Stimulated activated CD4-positive, alpha-beta T cell treated with anti-CD3 and anti-CD28 coated beads, Interleukin-2, amount 100 ng/mL, for 48 hours (primary cell): Measurements from ENCODE around the gene ZDHHC14.
"Not testable (repeated sequence)": the region's sequence is repeated elsewhere in the genome, so short reads cannot be mapped to it uniquely, and the experiment has no call there.

Experiments used
- DNase-seq, 2 donors: peaks; one replicate each; pipeline ENCODE4 v3.0.0-alpha.2; 2020

The ZDHHC14 gene

GRCh38 chr6:157708239-157708638 is 327.2 kb downstream of the ZDHHC14 start:
- no peak for DNase-seq

GRCh38 chr6:157708933-157709332 is 327.9 kb downstream of the ZDHHC14 start:
- DNase-seq, result no peak

- no peak for DNase-seq
These were observed 328.6 kb downstream of the ZDHHC14 start for GRCh38 chr6:157709555-157709954.

DNA sequence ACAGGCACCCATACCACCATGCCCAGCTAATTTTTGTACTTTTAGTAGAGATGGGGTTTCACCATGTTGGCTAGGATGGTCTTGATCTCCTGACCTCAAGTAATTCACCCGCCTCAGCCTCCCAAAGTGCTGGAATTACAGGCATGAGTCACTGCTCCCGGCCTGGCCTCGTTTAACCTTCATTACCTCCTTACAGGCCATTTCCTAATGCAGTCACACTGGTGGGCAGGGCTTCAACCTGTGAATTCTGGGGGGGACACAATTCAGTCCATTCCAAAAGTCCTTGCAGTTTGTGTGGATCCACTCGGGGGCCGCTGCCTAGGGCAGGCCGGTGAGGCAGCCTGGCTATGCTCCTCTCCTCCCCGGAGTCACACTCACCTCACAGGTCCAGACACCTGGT is 329.6 kb downstream of the ZDHHC14 start:
- DNase-seq, result no peak

- DNase-seq, result no peak
These were observed 330.1 kb downstream of the ZDHHC14 start for GRCh38 chr6:157711060-157711459.

DNA sequence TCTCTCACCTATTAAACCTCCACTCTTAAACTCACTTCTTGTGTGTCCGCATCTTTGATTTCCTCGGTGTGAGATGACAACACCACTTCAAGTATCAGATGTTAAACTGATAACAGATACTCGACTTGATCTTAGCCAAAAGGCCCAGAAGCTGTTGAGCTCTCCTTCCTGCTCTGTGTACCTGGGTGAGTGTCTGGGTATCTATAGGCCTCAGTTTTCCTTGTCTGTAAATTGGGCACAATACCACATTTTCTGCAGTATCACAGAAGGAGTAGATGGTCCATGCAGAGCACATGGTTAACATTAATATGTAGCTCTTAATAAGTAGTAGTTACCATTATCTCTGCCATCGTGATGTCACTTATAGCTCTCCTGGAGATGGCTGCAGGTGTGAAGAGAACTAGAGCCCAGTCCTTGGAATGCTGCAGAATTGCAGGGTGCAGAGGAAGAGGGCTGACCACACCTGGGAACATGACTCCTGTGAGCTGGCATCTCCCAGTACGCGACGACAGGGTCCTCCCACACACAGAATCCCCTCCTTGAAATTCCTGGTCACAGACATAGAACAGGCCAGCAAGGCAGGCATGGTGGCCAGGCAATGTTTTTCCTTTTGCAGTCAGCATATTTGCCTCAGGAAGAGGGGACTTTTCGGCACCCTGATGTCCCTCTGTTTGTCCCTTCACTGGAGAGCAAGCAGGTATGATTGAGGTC is 331.8 kb downstream of the ZDHHC14 start:
- DNase-seq, result no peak

GRCh38 chr6:157713451-157714152 is 332.6 kb downstream of the ZDHHC14 start:
- no peak for DNase-seq

- no peak for DNase-seq
These were observed 333.1 kb downstream of the ZDHHC14 start for GRCh38 chr6:157714153-157714490.

DNA sequence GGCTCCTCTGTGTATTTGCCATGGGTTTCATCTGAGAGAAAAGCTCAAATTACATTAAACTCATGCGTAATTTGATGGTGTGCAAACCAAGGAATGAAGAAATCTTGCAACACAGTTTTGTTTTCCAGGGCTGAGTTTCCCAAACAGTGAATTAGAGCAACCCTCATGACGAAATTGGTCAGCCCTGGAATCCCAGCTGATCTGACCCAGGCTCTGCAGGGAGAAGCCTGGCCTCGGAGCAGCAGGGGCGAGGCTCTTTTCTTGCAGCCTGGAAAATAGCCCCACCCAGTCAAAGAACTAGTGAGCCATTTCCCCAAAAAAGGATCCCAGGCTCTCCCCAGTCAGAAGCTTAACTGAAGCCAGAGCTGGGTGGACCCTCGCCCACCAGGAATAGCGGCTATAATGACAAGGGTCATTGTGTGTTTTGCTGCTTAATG is 334.8 kb downstream of the ZDHHC14 start:
- DNase-seq, result no peak

GRCh38 chr6:157716251-157716995 is 335.4 kb downstream of the ZDHHC14 start:
- DNase-seq, result no peak

DNA sequence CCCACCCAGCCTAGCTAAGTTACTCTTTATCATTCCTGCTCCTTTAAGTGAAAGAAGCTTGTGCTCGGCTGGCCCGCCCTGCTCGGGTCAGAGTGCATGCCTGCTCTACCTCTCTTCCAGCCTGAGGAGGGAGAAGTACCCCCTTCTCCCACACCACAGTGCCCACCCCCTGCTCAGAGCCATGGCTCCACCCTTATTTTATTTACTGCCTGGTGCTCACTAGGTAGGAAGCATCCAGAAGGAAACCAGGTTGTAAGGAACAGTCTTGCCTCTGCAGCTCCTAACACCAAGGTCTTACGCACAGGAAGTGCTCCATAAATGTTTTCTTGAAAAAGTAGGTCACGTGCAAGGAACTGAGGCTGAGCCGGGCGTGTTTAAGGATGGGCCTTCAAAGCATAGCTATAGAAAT is 336.4 kb downstream of the ZDHHC14 start:
- no peak for DNase-seq

DNA sequence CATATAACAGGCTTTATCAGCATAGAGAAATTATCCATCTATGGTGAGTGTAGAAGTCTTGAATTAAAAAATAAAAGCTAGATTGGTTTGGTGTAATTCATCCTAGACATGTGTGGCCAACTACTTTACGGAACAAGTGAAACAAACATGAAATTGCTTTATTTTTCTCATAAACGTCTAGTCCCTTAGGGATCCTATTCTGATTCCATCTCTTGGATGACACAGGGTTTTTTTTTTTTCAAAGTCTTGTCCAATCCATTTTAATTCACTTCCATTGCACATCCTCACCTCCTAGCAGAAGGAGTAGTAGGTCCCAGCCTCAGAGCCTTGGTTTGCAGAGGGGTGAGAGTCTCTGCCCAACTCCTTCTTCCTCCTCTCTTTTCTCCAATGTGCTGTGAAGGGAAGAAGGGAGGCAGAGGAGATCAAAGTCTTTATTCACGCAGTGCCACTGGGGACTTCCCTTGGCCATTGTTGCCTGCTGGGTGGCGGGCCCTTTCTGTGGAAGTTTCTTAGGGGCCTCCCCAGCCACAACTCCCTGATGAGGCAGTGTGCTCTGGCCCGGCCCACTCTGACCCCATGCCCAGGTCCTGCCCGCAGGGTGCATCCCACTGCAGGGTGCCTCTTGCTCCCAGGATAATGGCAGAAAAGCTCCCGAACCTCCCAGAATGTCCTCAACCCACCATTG is 337.7 kb downstream of the ZDHHC14 start:
- no peak for DNase-seq

GRCh38 chr6:157720964-157721363 is 340.0 kb downstream of the ZDHHC14 start:
- DNase-seq, result not testable (repeated sequence)

GRCh38 chr6:157721426-157721825 is 340.4 kb downstream of the ZDHHC14 start:
- no peak for DNase-seq

DNA sequence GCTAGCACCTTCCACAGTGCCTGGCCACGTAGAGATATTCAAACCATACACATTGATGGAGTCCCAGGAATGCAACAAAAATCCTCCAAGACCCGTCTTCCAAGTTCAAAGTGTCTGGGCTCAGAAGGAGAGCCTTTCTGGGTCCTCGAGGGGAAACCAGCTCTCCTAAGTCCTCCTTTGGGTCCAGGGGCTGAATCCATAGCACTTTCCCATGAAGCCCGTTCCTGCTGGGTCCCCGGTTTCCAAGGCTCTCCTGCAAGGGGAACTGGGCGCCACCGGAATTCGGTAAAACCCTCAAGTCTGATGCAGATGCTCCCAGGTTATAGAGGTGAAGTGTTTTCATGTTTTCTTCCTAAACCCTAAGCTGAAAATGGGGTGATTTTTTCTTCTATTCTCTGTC is 340.8 kb downstream of the ZDHHC14 start:
- DNase-seq, result no peak

DNA sequence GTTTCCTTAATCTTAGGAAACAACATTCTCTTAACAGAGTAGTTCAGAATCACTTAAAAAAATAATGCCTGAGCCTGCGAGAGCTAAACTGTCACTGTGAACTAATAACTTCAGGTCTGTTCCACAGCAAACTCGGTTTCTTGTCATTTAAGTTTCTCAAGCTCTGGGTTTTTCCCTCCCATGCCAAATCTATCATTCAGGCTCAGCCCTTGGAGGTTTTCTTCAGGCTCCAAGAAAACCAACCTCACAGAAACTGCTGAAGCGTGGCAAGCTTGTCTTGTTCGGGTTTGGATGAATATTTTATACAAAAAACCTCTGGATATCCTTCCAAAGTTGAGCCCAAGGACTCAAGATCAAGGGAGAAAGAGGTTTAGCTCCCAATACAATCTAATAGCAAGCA is 342.4 kb downstream of the ZDHHC14 start:
- DNase-seq, result no peak

DNA sequence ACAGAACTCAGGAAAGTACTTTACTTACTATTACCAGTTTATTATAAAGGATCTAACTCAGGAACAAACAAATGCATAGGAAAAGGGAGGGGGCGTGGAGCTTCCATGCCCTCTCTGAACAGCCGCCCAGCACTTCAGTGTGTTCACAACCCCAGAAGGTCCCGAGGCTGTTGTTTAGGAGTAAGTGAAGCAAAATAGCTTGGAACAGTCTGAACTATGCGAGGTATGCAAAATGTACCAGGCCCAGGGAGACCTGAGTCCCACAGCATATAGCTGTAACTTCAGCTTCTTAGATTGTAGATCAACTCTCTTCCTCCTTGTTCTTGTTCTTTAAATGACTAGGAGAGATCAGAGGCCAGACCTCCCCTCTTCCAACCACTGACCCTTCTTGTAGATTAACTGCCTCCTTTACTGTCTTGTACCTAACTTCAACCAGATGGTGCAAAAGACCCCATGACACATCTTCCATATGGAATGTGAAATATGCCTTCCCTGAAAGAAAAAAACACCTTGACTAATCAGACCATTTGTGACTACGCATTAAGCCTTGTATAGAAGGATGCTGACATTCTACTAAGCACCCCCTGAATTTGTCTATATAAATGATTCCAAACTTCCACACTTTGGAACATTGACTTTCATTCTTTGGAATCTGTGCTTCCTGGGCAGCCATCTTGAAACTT is 343.3 kb downstream of the ZDHHC14 start:
- no peak for DNase-seq

GRCh38 chr6:157724960-157725741 is 344.2 kb downstream of the ZDHHC14 start:
- DNase-seq, result no peak

DNA sequence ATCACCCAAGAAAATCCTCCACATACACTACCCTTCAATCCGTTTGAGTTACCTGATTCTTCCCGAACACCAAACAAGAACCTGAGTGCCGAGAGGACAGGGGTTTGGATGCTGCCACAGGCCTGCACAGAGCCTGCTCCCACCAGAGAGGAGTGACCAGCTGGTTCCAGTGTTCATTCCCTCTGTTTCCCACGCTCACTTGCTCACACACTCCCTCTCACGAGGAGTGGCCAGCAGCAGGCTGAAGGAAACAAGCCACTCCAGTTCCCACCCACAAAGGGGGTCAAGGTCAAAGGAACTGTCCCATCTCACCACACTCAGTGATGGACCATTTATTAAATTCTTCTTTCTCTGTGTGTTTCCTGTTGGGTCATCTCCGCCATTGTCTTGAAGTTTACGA is 344.8 kb downstream of the ZDHHC14 start:
- no peak for DNase-seq

GRCh38 chr6:157726892-157727628 is 346.1 kb downstream of the ZDHHC14 start:
- no peak for DNase-seq
